Left colon (tissue), 2 donors: ENCODE measurements around the gene TMTC2. TPM values are rescaled to one million over a fixed set of nuclear protein-coding genes. Genes with fewer than 3 reads are reported as not detected.

Experiments used
- ATAC-seq: fragments of 200-7000 bp; cut with Tn5 transposase; one replicate; pipeline ENCODE4 v1.9.1; 2020; ENCODE audit warnings: mild to moderate bottlenecking, moderate library complexity
- DNase-seq, 2 donors: peaks; one replicate each; pipeline ENCODE4 v3.0.0-alpha.2; 2020
- intact Hi-C, 2 donors: fragments of 100-400 bp; cut with DNase I in 1 of 2; cut with micrococcal nuclease in 1 of 2; formaldehyde crosslinking; loops; one replicate each; pipeline versions ENCODE4 v1.11.2 to v1.14.0; 2022; cut with DNase I, micrococcal nuclease
- total RNA-seq, 2 donors: library from RNA; stranded (reverse); fragmentation: NEBNext Ultra II Directional; extraction: Animal tissue kit (Norgen Biotek cat#: 25700); gene quantifications; one replicate each; pipeline ENCODE4 v1.2.1, GENCODE V29; 2021
- donor health status: DM: no; HTN: no; CAD: no.
- donor health status: DM: yes; HTN: yes; CAD: no.

Gene TMTC2
- total RNA-seq, 2 donors from 2014 or later, result 11.6 to 14.7 TPM

- no peak for ATAC-seq
- intact Hi-C loops, result no loop called here
- no peak for DNase-seq
Measured at GRCh38 chr12:82904219-82904790, 217.6 kb downstream of the TMTC2 start.

- ATAC-seq, result no peak
- no peak for DNase-seq
- intact Hi-C loops, result no loop called here
Measured at GRCh38 chr12:82910246-82910893, 223.7 kb downstream of the TMTC2 start.

- no peak for DNase-seq
- intact Hi-C loops, result no loop called here
- no peak for ATAC-seq
Measured at GRCh38 chr12:82912406-82912805, 225.7 kb downstream of the TMTC2 start.

GRCh38 chr12:82919388-82920054 is 232.8 kb downstream of the TMTC2 start:
- intact Hi-C loops, result no loop called here
- no peak for ATAC-seq
- no peak for DNase-seq

GRCh38 chr12:82923935-82924334 is 237.2 kb downstream of the TMTC2 start:
- no peak for DNase-seq
- intact Hi-C loops, result no loop called here
- ATAC-seq, result no peak

GRCh38 chr12:82926630-82927029 is 239.9 kb downstream of the TMTC2 start:
- ATAC-seq (no peak), DNase-seq (no peak)
- intact Hi-C loops, result no loop called here

GRCh38 chr12:82930301-82930700 is 243.6 kb downstream of the TMTC2 start:
- no peak for DNase-seq
- intact Hi-C loops, result no loop called here
- ATAC-seq, result no peak

- ATAC-seq (no peak), DNase-seq (no peak)
- intact Hi-C loops, result no loop called here
Measured at GRCh38 chr12:82931349-82932116, 244.8 kb downstream of the TMTC2 start.

GRCh38 chr12:82937151-82937550 is 250.4 kb downstream of the TMTC2 start:
- DNase-seq (no peak), ATAC-seq (no peak)
- intact Hi-C loops, result no loop called here

GRCh38 chr12:82942521-82942920 is 255.8 kb downstream of the TMTC2 start:
- ATAC-seq (no peak), DNase-seq (no peak)
- intact Hi-C loops, result no loop called here

- no peak for ATAC-seq
- no peak for DNase-seq
- intact Hi-C loops, result no loop called here
Measured at GRCh38 chr12:82942991-82943401, 256.3 kb downstream of the TMTC2 start.

- ATAC-seq (no peak), DNase-seq (no peak)
- intact Hi-C loops, result no loop called here
Measured at GRCh38 chr12:82948491-82948890, 261.8 kb downstream of the TMTC2 start.

GRCh38 chr12:82950356-82950755 is 263.6 kb downstream of the TMTC2 start:
- DNase-seq (no peak), ATAC-seq (peak; percentile 96)

GRCh38 chr12:82952946-82953345 is 266.2 kb downstream of the TMTC2 start:
- ATAC-seq, result no peak
- intact Hi-C loops, result no loop called here

More at GRCh38 chr12:82950356-82950755, 263.6 kb downstream of the TMTC2 start:
- intact Hi-C loops, result no loop called here

GRCh38 chr12:82953397-82953796 is 266.7 kb downstream of the TMTC2 start:
- DNase-seq (no peak), ATAC-seq (no peak)
- intact Hi-C loops, result no loop called here

More at GRCh38 chr12:82952946-82953345, 266.2 kb downstream of the TMTC2 start:
- no peak for DNase-seq

GRCh38 chr12:82954064-82954463 is 267.4 kb downstream of the TMTC2 start:
- intact Hi-C loops, result no loop called here
- DNase-seq (no peak), ATAC-seq (no peak)

GRCh38 chr12:82954572-82954971 is 267.9 kb downstream of the TMTC2 start:
- no peak for ATAC-seq
- intact Hi-C loops, result no loop called here

GRCh38 chr12:82955043-82955442 is 268.3 kb downstream of the TMTC2 start:
- intact Hi-C loops, result no loop called here
- DNase-seq (no peak), ATAC-seq (no peak)

More at GRCh38 chr12:82954572-82954971, 267.9 kb downstream of the TMTC2 start:
- DNase-seq, result no peak

- intact Hi-C loops, result no loop called here
- no peak for DNase-seq
- ATAC-seq, result no peak
Measured at GRCh38 chr12:82958966-82959365, 272.3 kb downstream of the TMTC2 start.

GRCh38 chr12:82959821-82960220 is 273.1 kb downstream of the TMTC2 start:
- DNase-seq (no peak), ATAC-seq (no peak)
- intact Hi-C loops, result no loop called here
